Neural progenitor cell (in vitro differentiated cells): ENCODE results near the gene TSPEAR. TPM values are rescaled to one million over a fixed set of nuclear protein-coding genes. Genes with fewer than 3 reads are reported as not detected.

ENCODE experiments used
- DNase-seq: peaks from one replicate; pipeline ENCODE4 v3.0.0-alpha.2; 2016; ENCODE audit warnings: low spot score
- H2AFZ ChIP-seq: fragments of 200-600 bp; sonication (generic); replicated peaks from 2 replicates; pipeline ENCODE4 v1.6.1; 2016; ENCODE audit warnings: antibody characterized with exemption
- H3F3A ChIP-seq: fragments of 200-600 bp; sonication (generic); 2 replicates; pipeline ENCODE4 v1.6.1; 2016; ENCODE audit warnings: antibody characterized with exemption, low read depth
- H3K27ac ChIP-seq: fragments of 200-600 bp; sonication (generic); 2 replicates; pipeline ENCODE4 v1.5.1; 2016; ENCODE audit warnings: mild to moderate bottlenecking
- H3K27me3 ChIP-seq: fragments of 200-600 bp; sonication (generic); 2 replicates; pipeline ENCODE4 v1.6.1; 2016; ENCODE audit warnings: mild to moderate bottlenecking, moderate library complexity
- H3K36me3 ChIP-seq: fragments of 200-600 bp; sonication (generic); 2 replicates; pipeline ENCODE4 v1.5.1; 2016
- H3K4me1 ChIP-seq: fragments of 200-600 bp; sonication (generic); 2 replicates; pipeline ENCODE4 v1.6.1; 2016; ENCODE audit warnings: mixed run types
- H3K4me2 ChIP-seq: fragments of 200-600 bp; sonication (generic); 2 replicates; pipeline ENCODE4 v1.6.1; 2016
- H3K4me3 ChIP-seq: fragments of 200-600 bp; sonication (generic); 2 replicates; pipeline ENCODE4 v1.5.1; 2016
- H3K79me2 ChIP-seq: fragments of 200-600 bp; sonication (generic); 2 replicates; pipeline ENCODE4 v1.6.1; 2016; ENCODE audit warnings: low read depth
- H3K9ac ChIP-seq: fragments of 200-600 bp; sonication (generic); 2 replicates; pipeline ENCODE4 v1.6.1; 2016
- H3K9me3 ChIP-seq: fragments of 200-600 bp; sonication (generic); 2 replicates; pipeline ENCODE4 v1.5.1; 2016; ENCODE audit warnings: low read depth
- H4K20me1 ChIP-seq: fragments of 200-600 bp; sonication (generic); 2 replicates; pipeline ENCODE4 v1.6.1; 2016; ENCODE audit warnings: low read depth
- H3K27ac Mint-ChIP-seq: 3 replicates; pipeline ENCODE4 v1.8.0; 2021; ENCODE audit warnings: mixed read lengths
- H3K27me3 Mint-ChIP-seq: 2 replicates; pipeline ENCODE4 v1.8.0; 2022; ENCODE audit warnings: low read depth, mild to moderate bottlenecking, inconsistent platforms, moderate library complexity, mixed read lengths; ENCODE audit not compliant: insufficient read depth
- H3K36me3 Mint-ChIP-seq: 3 replicates; pipeline ENCODE4 v1.8.0; 2021; ENCODE audit warnings: mixed read lengths
- H3K4me1 Mint-ChIP-seq: 3 replicates; pipeline ENCODE4 v1.8.0; 2021; ENCODE audit warnings: mixed read lengths
- H3K4me3 Mint-ChIP-seq: 3 replicates; pipeline ENCODE4 v1.8.0; 2021; ENCODE audit warnings: mild to moderate bottlenecking, moderate library complexity, mixed read lengths
- H3K9me3 Mint-ChIP-seq: 3 replicates; pipeline ENCODE4 v1.8.0; 2020; ENCODE audit warnings: mixed read lengths
- CTCF ChIP-seq: fragments of 200-600 bp; sonication (generic); IDR thresholded peaks from 2 replicates; pipeline ENCODE4 v1.5.1; 2017; ENCODE audit warnings: antibody characterized with exemption, mild to moderate bottlenecking
- EZH2 ChIP-seq: fragments of 200-600 bp; sonication (generic); IDR thresholded peaks from 2 replicates; pipeline ENCODE4 v1.6.1; 2017; ENCODE audit warnings: antibody characterized with exemption, mild to moderate bottlenecking, moderate library complexity
- EZH2phosphoT487 ChIP-seq: fragments of 200-600 bp; sonication (generic); IDR thresholded peaks from 2 replicates; pipeline ENCODE4 v1.6.1; 2017; ENCODE audit warnings: antibody characterized with exemption
- total RNA-seq: library from RNA; depleted of rRNA; stranded (reverse); fragments of >200 nt; gene quantifications from 2 replicates; pipeline ENCODE4 v1.2.3, GENCODE V29; 2015; ENCODE audit warnings: low replicate concordance

TSPEAR gene
- total RNA-seq, 1 donor from 2014 or later: not detected

- no peaks in the 10 kb centered on the region for H3K79me2 ChIP-seq
- H3K4me2 ChIP-seq: no peak overlapping the region
- H3K4me3 ChIP-seq: no peak overlapping the region
- no peak overlapping the region for H3K4me3 Mint-ChIP-seq
- H3K9me3 Mint-ChIP-seq: peaks cover 6% of the 10 kb centered on the region
- no peak overlapping the region for H3K9ac ChIP-seq
- H3K4me1 Mint-ChIP-seq: no peaks in the 10 kb centered on the region
- H3K27me3 Mint-ChIP-seq: peaks cover 10% of the 10 kb centered on the region
- no peak overlapping the region for H3K27ac Mint-ChIP-seq
- H3K36me3 Mint-ChIP-seq: no peaks in the 10 kb centered on the region
- H3K9me3 ChIP-seq: no peaks in the 10 kb centered on the region
- H3K36me3 ChIP-seq: no peaks in the 10 kb centered on the region
- H3K27me3 ChIP-seq: no peaks in the 10 kb centered on the region
- DNase-seq: no peak
- no peak overlapping the region for H2AFZ ChIP-seq
- no peaks in the 10 kb centered on the region for H3K4me1 ChIP-seq
- no peaks in the 10 kb centered on the region for H4K20me1 ChIP-seq
- no peak for TF ChIP-seq EZH2phosphoT487
- no peak for TF ChIP-seq CTCF
- TF ChIP-seq EZH2: no peak
- no peaks in the 10 kb centered on the region for H3F3A ChIP-seq
- H3K27ac ChIP-seq: no peak overlapping the region
Observed at GRCh38 chr21:44516342-44516741, 195.0 kb downstream of the TSPEAR start.

- Histone ChIP-seq H3K27ac (no peak overlapping the region), H3K4me3 (no peak overlapping the region), H3K36me3 (no peaks in the 10 kb centered on the region), H3K9me3 (no peaks in the 10 kb centered on the region), H3K9ac (no peak overlapping the region), H3K79me2 (no peaks in the 10 kb centered on the region), H2AFZ (no peak overlapping the region), H3K27me3 (no peaks in the 10 kb centered on the region), H3K4me1 (no peaks in the 10 kb centered on the region), H3F3A (no peaks in the 10 kb centered on the region), H3K4me2 (no peak overlapping the region), H4K20me1 (no peaks in the 10 kb centered on the region)
- Mint-ChIP-seq H3K27ac (no peak overlapping the region), H3K9me3 (peaks cover 6% of the 10 kb centered on the region), H3K27me3 (peaks cover 10% of the 10 kb centered on the region), H3K4me3 (no peak overlapping the region), H3K4me1 (no peaks in the 10 kb centered on the region), H3K36me3 (no peaks in the 10 kb centered on the region)
- TF ChIP-seq CTCF: no peak
- no peak for TF ChIP-seq EZH2
- TF ChIP-seq EZH2phosphoT487: no peak
- DNase-seq: no peak
Observed at GRCh38 chr21:44515359-44516165, 195.8 kb downstream of the TSPEAR start.

GRCh38 chr21:44514746-44515358, 196.5 kb downstream of the TSPEAR start:
- no peaks in the 10 kb centered on the region for H3K9me3 ChIP-seq
- Mint-ChIP-seq H3K4me1 (no peaks in the 10 kb centered on the region), H3K9me3 (peaks cover 6% of the 10 kb centered on the region), H3K4me3 (no peak overlapping the region), H3K36me3 (no peaks in the 10 kb centered on the region), H3K27ac (no peak overlapping the region), H3K27me3 (peaks cover 10% of the 10 kb centered on the region)
- H3K4me2 ChIP-seq: no peak overlapping the region
- H2AFZ ChIP-seq: no peak overlapping the region
- no peaks in the 10 kb centered on the region for H3K79me2 ChIP-seq
- H4K20me1 ChIP-seq: no peaks in the 10 kb centered on the region
- no peak for DNase-seq
- no peak overlapping the region for H3K4me3 ChIP-seq
- H3K27ac ChIP-seq: no peak overlapping the region
- H3K9ac ChIP-seq: no peak overlapping the region
- H3K4me1 ChIP-seq: no peaks in the 10 kb centered on the region
- no peaks in the 10 kb centered on the region for H3F3A ChIP-seq
- no peaks in the 10 kb centered on the region for H3K36me3 ChIP-seq
- no peak for TF ChIP-seq CTCF
- no peak for TF ChIP-seq EZH2phosphoT487
- TF ChIP-seq EZH2: no peak
- no peaks in the 10 kb centered on the region for H3K27me3 ChIP-seq
